ENCODE results near the gene CX3CR1. TPM values are rescaled to one million over a fixed set of nuclear protein-coding genes. Genes with fewer than 3 reads are reported as not detected.

Gene CX3CR1
- total and polyA plus RNA-seq, 9 of the 15 experiments (the other 6 are each of a cell fraction or from before 2014, with no cell fraction given), result 0.03 to 0.21 TPM; not detected in 7

GRCh38 chr3:39272191-39272590 lies 7.6 kb downstream of the CX3CR1 start:
- H3K36me3 ChIP-seq (ENCODE audit: control insufficient read depth, insufficient read depth, low read length), result no peaks in the 10 kb centered on the region
- H3K4me2 ChIP-seq (ENCODE audit: insufficient read depth, low read length), result no peak overlapping the region
- ChIA-PET POLR2A (interaction anchor here (0.6 to 0.9 kb wide), 2 partner anchors 135 to 151 kb away, joined by 3 read pairs; partner anchors contain the start of gene RPSA), CTCF (ENCODE audit: low intra/inter-chr PET ratio) (no interaction called here)
- no peak overlapping the region for H3K4me3 ChIP-seq
- H4K20me1 ChIP-seq (replicated peaks; ENCODE audit: control insufficient read depth, insufficient read depth, low read length), result no peaks in the 10 kb centered on the region
- in situ Hi-C loops (cut with MboI), result no loop called here
- no TSS peak for BruUV-seq (replicated peaks)
- no peak overlapping the region for H2AFZ ChIP-seq (ENCODE audit: low read depth, low read length)
- intact Hi-C loops (cut with micrococcal nuclease), result no loop called here
- no peaks in the 10 kb centered on the region for H3K9me3 ChIP-seq (replicated peaks; ENCODE audit: control insufficient read depth, insufficient read depth, low read depth, low read length)
- ATAC-seq (no peak), FAIRE-seq (no peak), DNase-seq (ENCODE audit: extremely low read depth in 1 of 4, low spot score in 3 of 4) (no peak)
- H3K27me3 ChIP-seq (ENCODE audit: control insufficient read depth in 2 of 2, insufficient read depth in 2 of 2, low read length in 2 of 2), result peaks cover 8 to 41% of the 10 kb centered on the region in 2 experiments
- 0% methylated on average over 2 of the region's 2 CpGs for WGBS (ENCODE audit: insufficient coverage, low coverage, missing lambda C conversion rate)
- no peak overlapping the region for H3K27ac ChIP-seq (ENCODE audit: extremely low read depth, low read depth, low read length)
- no peaks in the 10 kb centered on the region for H3K79me2 ChIP-seq (ENCODE audit: control insufficient read depth, insufficient read depth, low read length)
- TF ChIP-seq NFIX (CRISPR knock-in tag; IDR thresholded peaks at IDR 0.05; ENCODE audit: low read depth), result no peak
- no peak for TF ChIP-seq ATF1 (CRISPR knock-in tag; IDR thresholded peaks at IDR 0.05)
- TF ChIP-seq ATF1 (tag; IDR thresholded peaks at IDR 0.05), result no peak
- H3K9me1 ChIP-seq (ENCODE audit: control insufficient read depth, insufficient read depth, low read length), result no peaks in the 10 kb centered on the region
- H3K4me1 ChIP-seq (replicated peaks in 1 of 2; ENCODE audit: control insufficient read depth in 2 of 2, insufficient read depth in 2 of 2, low read length in 2 of 2), result no peaks in the 10 kb centered on the region; a peak in 2 of 5 replicates
- no peak overlapping the region for H3K9ac ChIP-seq (ENCODE audit: insufficient read depth in 1 of 2, low read depth in 2 of 2, low read length in 2 of 2)

GRCh38 chr3:39271363-39271914 lies 8.4 kb downstream of the CX3CR1 start:
- intact Hi-C loops (cut with micrococcal nuclease) (no loop called here), in situ Hi-C loops (cut with MboI) (no loop called here)
- H3K27me3 ChIP-seq (ENCODE audit: control insufficient read depth in 2 of 2, insufficient read depth in 2 of 2, low read length in 2 of 2), result peaks cover 8 to 38% of the 10 kb centered on the region in 2 experiments
- ChIA-PET POLR2A (interaction anchor here (0.6 to 1.5 kb wide), 4 partner anchors 8 to 150 kb away, joined by 3 to 5 read pairs (median 3); partner anchors contain the start of genes CX3CR1 and RPSA), CTCF (ENCODE audit: low intra/inter-chr PET ratio) (no interaction called here)
- ATAC-seq, result no peak
- no peak overlapping the region for H3K4me3 ChIP-seq
- WGBS (ENCODE audit: insufficient coverage, low coverage, missing lambda C conversion rate), result 6% methylated on average over 6 of the region's 6 CpGs
- H3K9me1 ChIP-seq (ENCODE audit: control insufficient read depth, insufficient read depth, low read length), result no peaks in the 10 kb centered on the region
- H3K9ac ChIP-seq (ENCODE audit: insufficient read depth in 1 of 2, low read depth in 2 of 2, low read length in 2 of 2), result no peak overlapping the region
- H2AFZ ChIP-seq (ENCODE audit: low read depth, low read length), result no peak overlapping the region
- peak; percentile 32 for FAIRE-seq
- no peaks in the 10 kb centered on the region for H3K79me2 ChIP-seq (ENCODE audit: control insufficient read depth, insufficient read depth, low read length)
- no peak overlapping the region for H3K4me2 ChIP-seq (ENCODE audit: insufficient read depth, low read length)
- BruUV-seq (replicated peaks), result no TSS peak
- TF ChIP-seq GTF2A2 (tag; IDR thresholded peaks at IDR 0.05), result no peak
- TF ChIP-seq ZNF41 (CRISPR knock-in tag; conservative IDR thresholded peaks at IDR 0.05), result no peak
- H4K20me1 ChIP-seq (replicated peaks; ENCODE audit: control insufficient read depth, insufficient read depth, low read length), result no peaks in the 10 kb centered on the region
- no peaks in the 10 kb centered on the region for H3K9me3 ChIP-seq (replicated peaks; ENCODE audit: control insufficient read depth, insufficient read depth, low read depth, low read length)
- no peaks in the 10 kb centered on the region for H3K36me3 ChIP-seq (ENCODE audit: control insufficient read depth, insufficient read depth, low read length)
- H3K27ac ChIP-seq (ENCODE audit: extremely low read depth, low read depth, low read length), result no peak overlapping the region
- DNase-seq (ENCODE audit: extremely low read depth in 1 of 4, low spot score in 3 of 4), result no peak
- H3K4me1 ChIP-seq (replicated peaks in 1 of 2; ENCODE audit: control insufficient read depth in 2 of 2, insufficient read depth in 2 of 2, low read length in 2 of 2), result no peaks in the 10 kb centered on the region; a peak in 2 of 5 replicates
